ENCODE data around the gene CABP1.

CABP1 gene

GRCh38 chr12:120640861-120641833, 721 bp downstream of the CABP1 start:
- DNase-seq = peak; percentile 61

GRCh38 chr12:120642121-120642520, 1.7 kb downstream of the CABP1 start:
- no peak for DNase-seq

- no peak for DNase-seq
These were observed 2.4 kb downstream of the CABP1 start for GRCh38 chr12:120642826-120643225.

GRCh38 chr12:120643574-120643973, 3.1 kb downstream of the CABP1 start:
- no peak for DNase-seq

GRCh38 chr12:120646044-120646443, 5.6 kb downstream of the CABP1 start:
- no peak for DNase-seq

- no peak for DNase-seq
These were observed 6.9 kb downstream of the CABP1 start for GRCh38 chr12:120647375-120647755.

GRCh38 chr12:120649442-120650232, 9.2 kb downstream of the CABP1 start:
- DNase-seq = peak; percentile 6

- DNase-seq = no peak
These were observed 9.8 kb downstream of the CABP1 start for GRCh38 chr12:120650233-120650690.

GRCh38 chr12:120651821-120652220, 11.4 kb downstream of the CABP1 start:
- no peak for DNase-seq

GRCh38 chr12:120652656-120653435, 12.4 kb downstream of the CABP1 start:
- no peak for DNase-seq

- DNase-seq = no peak
These were observed 13.2 kb downstream of the CABP1 start for GRCh38 chr12:120653611-120654010.

- no peak for DNase-seq
These were observed 14.2 kb downstream of the CABP1 start for GRCh38 chr12:120654656-120655055.

- DNase-seq = no peak
These were observed 15.6 kb downstream of the CABP1 start for GRCh38 chr12:120656008-120656407.

- no peak for DNase-seq
These were observed 18.1 kb downstream of the CABP1 start for GRCh38 chr12:120658286-120659150.

- no peak for DNase-seq
These were observed 18.7 kb downstream of the CABP1 start for GRCh38 chr12:120659151-120659525.

GRCh38 chr12:120661432-120661831, 21.0 kb downstream of the CABP1 start:
- no peak for DNase-seq

GRCh38 chr12:120662879-120663278, 22.5 kb downstream of the CABP1 start:
- DNase-seq = no peak

- DNase-seq = no peak
These were observed 23.3 kb downstream of the CABP1 start for GRCh38 chr12:120663741-120664140.

- DNase-seq = no peak
These were observed 26.4 kb downstream of the CABP1 start for GRCh38 chr12:120666571-120667390.

GRCh38 chr12:120668091-120668867, 27.9 kb downstream of the CABP1 start:
- DNase-seq = no peak

Measured in CD4-positive, alpha-beta T cell treated with Interleukin-17A for 4 hours (primary cell).